HG03060 (cell line): ENCODE results near the gene MXD4.
A peak's percentile ranks its signal among the peaks of the same experiment; 100 is the strongest.

Source experiments
- ATAC-seq: cut with Tn5 transposase; IDR thresholded peaks from one replicate; pipeline ENCODE4 v1.9.1; 2021; ENCODE audit warnings: low read depth, moderate number of reproducible peaks; ENCODE audit not compliant: unreplicated experiment

The MXD4 gene

DNA sequence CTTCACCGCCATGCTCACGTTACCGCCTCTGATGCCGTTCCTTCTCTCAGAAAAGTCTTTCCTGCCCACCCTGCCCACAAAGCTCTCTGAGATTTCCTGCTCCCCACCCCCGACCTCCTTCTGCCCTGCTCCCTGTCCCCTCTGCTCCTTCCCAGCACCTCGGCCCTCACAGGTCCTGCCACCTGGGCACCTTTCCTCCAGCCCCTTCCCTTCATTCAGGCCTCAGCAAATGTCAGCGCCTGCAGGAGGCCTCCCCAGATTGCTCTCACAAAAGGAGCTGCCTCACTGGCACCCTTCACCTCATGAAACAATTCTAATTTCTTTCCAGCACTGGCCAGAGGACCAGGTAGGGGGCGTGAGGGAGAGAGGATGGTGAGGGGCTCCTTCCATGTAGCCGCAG is 33.6 kb upstream of the MXD4 start:
- no peak for ATAC-seq

- no peak for ATAC-seq
These were observed 30.8 kb upstream of the MXD4 start for GRCh38 chr4:2292646-2293108.

DNA sequence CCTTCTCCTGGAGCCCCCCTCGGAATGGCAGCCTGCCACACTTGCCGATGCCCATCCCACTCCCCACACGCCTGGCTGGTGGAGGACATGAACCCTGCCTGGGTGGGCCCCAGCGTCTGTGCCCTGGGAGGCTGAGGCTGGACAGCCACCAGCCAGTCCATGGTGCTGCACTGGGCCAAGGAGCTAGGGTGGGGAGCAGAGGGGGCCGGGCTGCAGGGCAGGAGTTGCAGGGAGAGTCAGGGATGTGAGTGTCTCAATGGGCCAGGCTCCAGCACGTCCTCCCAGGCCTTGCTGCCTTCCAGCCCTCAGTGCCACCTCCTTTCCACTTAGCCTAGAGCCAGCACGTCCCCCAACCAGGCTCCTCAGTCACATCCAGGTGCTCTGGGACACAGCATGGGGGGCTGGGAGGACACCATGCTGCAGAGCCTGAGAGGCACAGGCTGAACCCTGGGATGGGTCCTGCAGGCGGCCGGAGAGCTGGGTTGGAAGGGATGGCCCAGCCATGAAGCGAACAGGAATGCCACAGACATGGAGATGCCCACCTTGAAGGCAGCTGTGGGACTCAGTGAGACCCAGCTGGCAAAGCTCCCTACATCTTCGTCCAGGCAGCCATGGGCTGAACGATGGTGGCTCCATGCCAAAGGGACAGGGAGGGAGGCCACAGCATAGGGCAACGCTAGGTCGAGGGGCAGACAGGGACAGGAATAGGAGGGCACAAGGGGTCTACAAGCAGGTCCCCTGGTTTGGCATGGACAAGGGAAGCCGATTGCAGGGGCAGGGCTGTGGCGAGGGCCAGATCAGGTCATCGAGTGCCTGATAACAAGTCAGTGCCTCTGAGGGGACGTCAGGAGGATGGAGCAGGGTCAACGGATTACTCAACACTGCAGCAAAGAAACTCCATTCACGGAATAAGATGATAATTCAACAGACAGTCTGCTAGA is 30.1 kb upstream of the MXD4 start:
- no peak for ATAC-seq

- ATAC-seq = no peak
These were observed 29.2 kb upstream of the MXD4 start for GRCh38 chr4:2290974-2291704.

GRCh38 chr4:2290488-2290887 is 28.6 kb upstream of the MXD4 start:
- no peak for ATAC-seq

DNA sequence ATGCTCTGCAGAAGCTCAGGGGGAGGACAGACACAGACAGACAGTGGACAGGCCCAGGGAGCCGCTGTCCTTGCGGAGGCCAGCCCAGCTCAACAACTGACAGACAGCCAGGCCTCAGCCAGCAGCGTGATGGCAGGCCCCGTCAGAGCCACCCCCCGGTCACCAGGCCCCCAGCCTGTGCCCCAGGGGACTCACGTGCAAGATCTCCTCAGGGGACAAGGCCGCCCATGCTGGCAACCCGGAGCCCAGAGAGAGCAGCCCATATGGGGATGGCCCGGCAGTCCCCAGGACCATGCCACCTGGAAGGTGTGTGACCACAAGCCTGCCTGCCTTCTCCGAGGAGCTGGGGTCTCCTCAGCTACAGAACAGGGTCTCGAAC is 28.0 kb upstream of the MXD4 start:
- ATAC-seq = no peak

- ATAC-seq = no peak
These were observed 27.5 kb upstream of the MXD4 start for GRCh38 chr4:2289311-2289954.

- no peak for ATAC-seq
These were observed 26.2 kb upstream of the MXD4 start for GRCh38 chr4:2288051-2288541.

DNA sequence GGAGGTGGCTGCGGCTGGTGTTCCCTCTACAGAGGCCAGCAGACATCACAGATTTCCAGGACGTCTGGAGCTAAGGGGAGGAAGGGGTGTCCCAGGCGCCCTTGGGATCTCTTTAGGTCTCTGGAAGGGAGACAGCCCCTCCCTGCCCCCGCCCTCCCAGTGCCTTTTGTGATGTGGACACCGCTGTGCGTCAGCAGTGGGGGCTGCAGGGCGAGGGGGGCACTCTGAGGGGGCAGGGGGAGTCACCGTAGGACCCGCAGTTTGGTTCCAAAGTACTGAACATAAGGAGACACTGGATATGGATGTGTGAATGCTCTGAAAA is 25.6 kb upstream of the MXD4 start:
- no peak for ATAC-seq

- no peak for ATAC-seq
These were observed 25.1 kb upstream of the MXD4 start for GRCh38 chr4:2286904-2287593.

DNA sequence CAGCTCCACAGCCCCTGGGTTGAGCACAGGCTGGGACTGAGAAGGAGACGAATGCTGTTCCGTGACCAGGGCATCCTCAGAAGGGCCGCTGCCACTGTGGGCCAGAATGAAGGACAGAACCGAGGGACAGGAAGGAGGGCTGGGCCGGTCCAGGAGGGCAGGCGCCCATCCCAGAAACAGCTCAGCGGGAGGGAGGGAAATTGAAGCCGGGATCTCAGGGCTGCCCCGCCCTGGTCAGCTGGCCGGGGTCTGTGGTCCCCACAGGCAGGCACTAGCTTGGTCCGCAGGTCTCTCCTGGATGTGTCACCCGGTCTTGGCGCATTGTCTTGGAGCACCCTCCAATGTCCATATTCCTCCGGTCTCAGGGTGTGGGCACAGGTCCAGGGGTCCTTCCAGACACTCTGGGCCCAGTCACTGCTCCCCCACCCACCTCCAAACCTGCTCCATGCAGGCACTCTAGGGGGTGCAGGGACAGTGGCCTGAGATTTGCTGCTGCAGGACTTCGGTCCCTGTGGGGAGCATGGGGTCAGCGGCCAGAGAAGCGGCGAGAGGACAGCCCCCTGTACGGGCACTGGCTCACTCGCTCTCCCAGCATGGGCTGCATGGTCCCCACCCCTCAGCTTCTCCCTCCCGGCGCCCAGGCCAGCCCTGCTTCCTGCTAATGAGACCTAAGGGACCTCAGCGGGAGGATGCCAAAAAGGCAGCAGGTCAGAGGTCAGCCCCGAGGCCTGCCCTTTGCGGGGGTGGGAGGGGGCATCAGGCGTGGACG is 23.9 kb upstream of the MXD4 start:
- no peak for ATAC-seq

- no peak for ATAC-seq
These were observed 23.2 kb upstream of the MXD4 start for GRCh38 chr4:2284934-2285612.

DNA sequence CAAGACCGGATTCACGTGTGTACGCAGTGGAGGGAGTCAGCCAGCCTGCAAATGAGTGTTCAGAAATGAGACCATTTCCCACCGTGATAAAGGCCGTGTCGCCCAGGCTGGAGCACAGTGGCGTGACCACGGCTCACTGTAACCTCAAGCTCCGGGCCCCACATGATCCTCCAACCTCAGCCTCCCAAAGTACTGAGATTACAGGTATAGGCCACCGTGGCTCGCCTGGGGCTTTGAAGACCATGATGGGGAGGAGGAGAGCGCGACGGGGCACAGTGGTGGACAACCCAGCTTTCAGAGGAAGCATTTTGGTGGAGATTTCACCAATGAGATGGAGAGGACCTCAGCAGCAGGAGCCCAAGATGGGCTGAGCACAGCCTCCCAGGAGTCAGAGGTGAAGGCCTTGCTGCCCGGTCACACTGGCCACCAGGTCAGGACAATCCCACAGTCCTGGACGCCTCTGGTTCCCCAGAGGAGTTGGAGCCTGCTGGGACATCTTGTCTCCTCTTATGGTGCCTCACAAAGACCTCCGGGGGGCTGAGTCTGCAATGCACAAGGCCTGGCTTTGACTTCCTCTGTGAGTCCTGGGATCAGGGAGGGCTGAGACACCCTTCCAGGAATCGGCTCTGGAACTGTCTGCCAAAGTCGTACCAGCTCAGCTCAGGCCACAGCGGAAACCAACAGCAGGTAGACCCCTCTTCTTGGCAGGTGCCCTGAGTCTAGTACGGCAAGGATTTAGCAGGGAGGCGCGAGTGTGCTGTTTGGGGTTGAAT is 22.4 kb upstream of the MXD4 start:
- no peak for ATAC-seq

GRCh38 chr4:2283199-2283711 is 21.3 kb upstream of the MXD4 start:
- no peak for ATAC-seq

DNA sequence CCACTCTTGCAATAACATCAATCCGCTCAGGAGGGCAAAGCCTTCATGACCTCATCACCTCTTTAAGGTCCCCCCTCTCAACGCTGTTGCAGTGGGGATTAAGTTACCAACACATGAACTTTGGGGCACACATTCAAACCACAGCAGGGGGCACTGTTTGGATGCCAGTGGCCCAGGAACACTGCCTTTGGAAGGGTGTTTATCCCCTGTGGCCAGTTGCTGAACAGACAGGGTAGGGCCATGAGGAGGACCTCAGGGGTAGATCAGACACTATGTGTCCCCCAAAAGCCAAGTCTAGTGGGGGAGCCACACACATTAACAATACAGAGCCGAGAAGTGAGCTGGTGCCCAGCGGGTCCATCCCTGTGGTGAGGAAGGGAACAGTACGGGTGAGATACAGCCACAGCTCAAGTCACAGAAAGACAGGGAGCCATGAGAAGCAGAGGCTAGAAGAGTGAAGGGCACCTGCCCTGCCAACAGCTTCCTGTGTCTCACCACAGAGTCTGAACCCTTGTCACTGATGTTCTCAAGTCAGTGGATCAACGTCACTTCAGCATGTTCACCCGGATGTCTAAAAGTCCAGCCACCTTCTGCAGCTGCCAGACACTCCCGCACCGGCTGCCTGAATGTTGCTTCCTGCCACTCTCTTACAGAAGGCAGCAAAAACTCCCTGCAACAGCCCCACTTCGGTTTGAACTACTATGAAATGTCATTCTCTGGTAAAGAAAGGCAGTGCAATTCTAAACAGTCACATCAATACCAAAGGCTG is 19.9 kb upstream of the MXD4 start:
- ATAC-seq = peak; percentile 66

DNA sequence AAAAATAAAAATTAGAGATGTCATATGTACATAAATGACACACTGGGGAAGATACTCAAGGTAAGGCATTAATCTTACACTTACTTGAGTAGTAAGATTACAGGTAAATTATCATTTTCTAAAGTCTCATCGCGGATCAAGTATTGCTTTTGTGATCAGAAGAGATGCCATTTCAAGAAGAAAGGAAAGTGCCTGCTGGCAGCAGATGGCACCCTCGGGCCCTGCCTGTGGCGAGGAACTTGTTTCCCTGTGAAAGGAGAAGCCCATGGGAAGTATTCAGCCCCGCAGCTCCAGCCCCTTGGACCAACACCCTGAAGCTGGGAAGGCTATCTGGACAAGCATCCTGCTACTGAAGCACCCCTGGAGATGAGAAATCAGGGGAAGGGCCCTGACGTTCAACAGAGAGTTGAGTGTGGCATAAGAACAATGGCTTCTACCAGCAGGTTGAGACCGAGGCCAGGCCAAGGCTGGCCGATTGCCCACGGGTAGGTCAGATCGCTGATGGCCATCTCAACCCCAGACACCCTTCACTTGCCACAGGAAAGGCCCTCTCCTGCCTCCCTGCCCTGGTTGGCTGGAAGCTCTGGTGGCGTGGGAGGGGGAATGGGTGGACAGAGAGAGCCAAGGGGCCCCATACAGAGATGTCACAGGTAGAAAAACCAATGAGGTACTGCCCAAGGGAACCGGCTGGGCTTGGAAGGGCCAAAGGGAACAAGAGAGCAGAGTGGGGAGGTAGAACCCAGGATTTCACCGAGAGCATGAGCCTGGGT is 18.8 kb upstream of the MXD4 start:
- no peak for ATAC-seq

GRCh38 chr4:2277956-2278355 is 16.0 kb upstream of the MXD4 start:
- ATAC-seq = no peak
